HG02678 (cell line): ENCODE results near the gene TMEM214.
A peak's percentile ranks its signal among the peaks of the same experiment; 100 is the strongest.

Experiments used
- ATAC-seq: cut with Tn5 transposase; IDR thresholded peaks from one replicate; pipeline ENCODE4 v1.9.1; 2021; ENCODE audit warnings: mild to moderate bottlenecking, moderate library complexity; ENCODE audit not compliant: unreplicated experiment

The TMEM214 gene

GRCh38 chr2:27032495-27033252, at the start of gene TMEM214:
TMEM214 (plus strand) TSS chr2:27032965; CDS start chr2:27033016, 51 bp downstream.
- peak; percentile 95 for ATAC-seq

GRCh38 chr2:26983746-26984145, 49.0 kb upstream of the TMEM214 start:
- ATAC-seq: no peak

GRCh38 chr2:26985807-26986206, 47.0 kb upstream of the TMEM214 start:
- no peak for ATAC-seq

- ATAC-seq: no peak
Measured at GRCh38 chr2:26986576-26986975, 46.2 kb upstream of the TMEM214 start.

- no peak for ATAC-seq
Measured at GRCh38 chr2:26988058-26988860, 44.5 kb upstream of the TMEM214 start.

GRCh38 chr2:26989156-26989555, 43.6 kb upstream of the TMEM214 start:
- ATAC-seq: no peak

GRCh38 chr2:26991717-26992116, 41.0 kb upstream of the TMEM214 start:
- no peak for ATAC-seq

- no peak for ATAC-seq
Measured at GRCh38 chr2:26993768-26994167, 39.0 kb upstream of the TMEM214 start.

GRCh38 chr2:26994983-26995382, 37.8 kb upstream of the TMEM214 start:
- no peak for ATAC-seq

- no peak for ATAC-seq
Measured at GRCh38 chr2:26997394-26997793, 35.4 kb upstream of the TMEM214 start.

- ATAC-seq: no peak
Measured at GRCh38 chr2:26998323-26998722, 34.4 kb upstream of the TMEM214 start.

GRCh38 chr2:27000228-27000627, 32.5 kb upstream of the TMEM214 start:
- ATAC-seq: no peak

- no peak for ATAC-seq
Measured at GRCh38 chr2:27000995-27001394, 31.8 kb upstream of the TMEM214 start.

GRCh38 chr2:27001950-27002349, 30.8 kb upstream of the TMEM214 start:
- no peak for ATAC-seq

- no peak for ATAC-seq
Measured at GRCh38 chr2:27003007-27003406, 29.8 kb upstream of the TMEM214 start.

GRCh38 chr2:27003857-27004256, 28.9 kb upstream of the TMEM214 start:
- ATAC-seq: no peak

- ATAC-seq: no peak
Measured at GRCh38 chr2:27006602-27007415, 26.0 kb upstream of the TMEM214 start.

GRCh38 chr2:27007416-27008374, 25.1 kb upstream of the TMEM214 start:
- no peak for ATAC-seq

- no peak for ATAC-seq
Measured at GRCh38 chr2:27008678-27009077, 24.1 kb upstream of the TMEM214 start.

- no peak for ATAC-seq
Measured at GRCh38 chr2:27009083-27009482, 23.7 kb upstream of the TMEM214 start.
